ENCODE data around the gene DYNLL2.

- TF ChIP-seq CTCF (conservative IDR thresholded peaks at IDR 0.05; ENCODE audit: low read length): no peak
- TF ChIP-seq EZH2phosphoT487 (IDR thresholded peaks at IDR 0.05; ENCODE audit: borderline replicate concordance, low read depth, low read length): no peak
Measured at GRCh38 chr17:58049533-58049932, 33.7 kb upstream of the DYNLL2 start.

All from OCI-LY7 (cell line).